Measurements from ENCODE around the gene TREML2.
"Not testable (repeated sequence)": the region's sequence is repeated elsewhere in the genome, so short reads cannot be mapped to it uniquely, and the experiment has no call there.

TREML2 gene

DNA sequence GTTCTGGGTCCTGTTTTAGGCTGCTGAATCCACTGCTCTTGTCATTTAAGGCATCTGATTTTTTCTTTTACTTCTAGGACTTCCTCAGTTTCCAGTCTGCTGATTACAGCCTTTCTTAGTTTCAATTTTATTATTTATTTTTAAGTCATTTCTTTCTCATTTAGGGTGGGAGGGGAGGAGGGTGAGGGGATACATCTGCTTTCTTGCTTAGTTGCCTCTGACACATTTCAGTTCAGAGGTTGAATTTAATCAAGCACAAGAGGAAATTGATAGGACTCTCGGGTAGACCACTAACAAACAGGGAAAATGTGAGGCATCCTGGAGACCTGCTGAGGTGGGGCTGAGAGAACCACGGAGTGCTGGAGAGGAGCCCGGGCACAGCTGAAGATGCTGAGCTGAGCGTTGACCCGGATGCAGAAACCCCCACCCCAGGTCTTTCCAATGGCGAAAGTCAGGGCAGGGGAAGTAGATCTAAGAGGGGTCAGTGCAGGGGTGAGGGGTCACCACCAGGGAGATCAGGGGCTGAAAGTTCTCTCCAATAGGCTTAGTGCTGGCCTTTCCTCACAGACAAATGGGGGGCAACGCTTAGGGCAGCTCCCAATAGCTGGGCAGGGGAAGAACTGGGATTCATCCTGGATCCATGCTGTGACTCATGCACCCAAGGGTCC lies 7.6 kb upstream of the TREML2 start:
- DNase-seq (ENCODE audit: low read depth in 3 of 3) = no peak

DNA sequence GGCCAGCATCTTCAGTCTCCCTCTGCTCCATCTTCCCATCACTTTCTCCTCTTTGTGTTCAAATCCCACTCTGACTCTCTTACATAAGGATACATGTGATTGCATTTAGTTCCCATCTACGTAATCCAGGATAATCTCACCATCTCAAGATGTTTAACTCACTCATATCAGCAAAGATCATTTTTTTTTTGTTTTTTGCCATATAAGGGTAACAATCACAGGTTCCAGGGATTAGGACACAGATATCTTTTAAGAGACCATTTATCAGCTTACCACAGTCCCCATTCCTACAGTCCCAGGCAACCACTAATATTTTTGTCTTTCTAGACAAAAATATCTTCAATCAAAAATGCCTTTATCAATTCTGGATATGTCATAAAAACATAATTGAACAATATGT lies 3.2 kb upstream of the TREML2 start:
- DNase-seq (ENCODE audit: low read depth in 3 of 3) = no peak

DNA sequence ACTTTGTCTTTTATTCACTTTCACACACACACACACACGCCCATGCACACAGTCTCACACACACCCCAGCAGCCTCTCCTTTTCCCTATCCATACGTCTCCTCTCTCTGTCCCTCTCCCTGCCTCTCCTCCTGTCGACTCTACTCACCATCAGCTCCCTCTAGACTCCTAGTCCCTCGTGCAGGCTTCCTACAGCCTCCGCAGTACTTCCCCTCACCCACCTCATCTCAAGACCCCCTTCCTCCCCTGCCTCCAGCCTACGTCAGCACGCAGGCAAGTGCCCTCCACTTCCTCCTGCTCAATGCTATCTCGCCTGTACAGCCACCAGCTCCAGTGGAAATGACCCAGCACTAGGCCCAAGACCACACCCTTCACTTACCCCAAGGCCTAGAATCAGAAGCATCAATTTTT lies 820 bp upstream of the TREML2 start:
- DNase-seq (ENCODE audit: low read depth in 3 of 3) = no peak

DNA sequence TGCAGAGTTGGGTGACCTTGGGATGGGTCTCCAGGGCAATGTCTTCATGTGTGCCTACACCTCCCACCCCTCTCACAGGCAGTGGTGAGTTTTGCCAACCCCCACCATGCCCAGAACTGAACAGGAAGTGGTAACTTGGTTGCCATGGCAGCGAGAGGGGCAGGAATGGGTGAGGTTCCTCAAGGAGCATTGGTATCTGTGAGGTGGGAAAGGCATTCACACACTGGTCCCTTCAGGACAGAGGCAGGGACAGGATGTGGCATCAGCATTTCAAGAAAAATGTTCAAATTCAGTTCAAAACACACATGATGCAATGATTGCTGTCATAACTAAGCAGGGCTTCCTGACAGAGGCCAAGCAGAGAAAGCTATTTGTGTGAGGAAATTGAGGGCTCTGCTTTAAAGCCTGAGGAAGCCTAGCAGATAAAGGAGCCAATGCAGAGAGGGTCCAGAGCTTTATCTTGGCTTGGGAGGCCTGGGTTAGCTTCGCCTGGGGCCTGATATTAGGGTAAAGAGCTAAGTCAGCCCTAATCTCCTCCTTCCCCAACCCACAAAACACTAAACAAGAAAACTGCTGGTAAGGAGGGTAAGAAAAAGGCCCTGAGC lies 551 bp downstream of the TREML2 start:
- peak in 1 of 3 donors; percentile 46 for DNase-seq (ENCODE audit: low read depth in 3 of 3)

DNA sequence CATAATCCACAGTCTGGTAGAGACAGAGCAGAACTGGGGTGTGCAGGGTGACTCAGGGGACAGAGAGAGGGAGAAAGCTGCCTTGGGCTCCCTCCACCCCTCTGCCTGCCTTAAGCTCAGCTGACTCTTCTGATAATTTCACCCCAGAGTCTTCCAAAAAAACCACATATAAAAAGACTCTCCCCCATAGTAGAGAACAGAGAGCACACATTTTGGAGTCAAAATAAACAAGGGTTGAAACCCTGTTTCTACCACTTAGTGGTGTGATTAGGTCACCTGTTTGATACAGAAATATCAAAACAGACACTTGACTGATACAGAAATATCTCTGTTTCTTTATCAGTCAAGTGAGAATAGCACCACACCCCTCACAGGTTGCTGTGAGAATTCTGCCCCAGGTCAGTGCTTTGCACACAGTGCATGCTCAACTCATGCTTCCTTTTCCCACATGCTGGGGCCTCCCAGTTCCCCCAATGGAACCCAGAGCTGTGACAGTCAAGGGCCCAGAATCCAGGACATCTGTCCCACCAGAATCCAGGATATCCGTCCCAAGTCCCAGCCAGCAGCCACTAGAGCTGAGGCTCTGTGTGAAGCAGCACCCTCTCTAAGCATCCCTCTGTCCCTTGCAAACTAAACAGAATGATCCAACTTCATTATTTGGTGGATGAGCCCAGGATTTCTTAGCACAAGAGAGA lies 1.2 kb downstream of the TREML2 start:
- peak in 1 of 3 donors; percentile 20 for DNase-seq (ENCODE audit: low read depth in 3 of 3)

DNA sequence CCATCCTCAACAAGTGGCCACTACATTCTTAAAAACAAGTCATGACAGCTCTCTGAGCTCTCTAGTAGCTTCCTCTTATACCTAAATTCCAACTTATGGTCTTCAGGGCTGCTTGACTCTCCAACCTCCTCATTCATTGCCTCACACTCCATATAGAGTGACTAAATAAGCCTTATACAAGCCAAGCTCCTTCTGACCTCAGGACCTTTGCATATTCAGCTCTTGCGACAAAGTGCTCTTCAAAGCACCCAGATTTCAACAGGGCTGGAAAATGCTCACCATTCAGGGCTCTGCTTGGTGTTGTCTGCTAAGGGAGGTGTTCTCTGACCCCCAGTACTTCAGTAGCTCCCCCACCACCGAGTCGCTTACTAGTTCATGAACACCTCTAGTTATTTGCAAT lies 3.7 kb downstream of the TREML2 start:
- DNase-seq (ENCODE audit: low read depth in 3 of 3) = no peak

DNA sequence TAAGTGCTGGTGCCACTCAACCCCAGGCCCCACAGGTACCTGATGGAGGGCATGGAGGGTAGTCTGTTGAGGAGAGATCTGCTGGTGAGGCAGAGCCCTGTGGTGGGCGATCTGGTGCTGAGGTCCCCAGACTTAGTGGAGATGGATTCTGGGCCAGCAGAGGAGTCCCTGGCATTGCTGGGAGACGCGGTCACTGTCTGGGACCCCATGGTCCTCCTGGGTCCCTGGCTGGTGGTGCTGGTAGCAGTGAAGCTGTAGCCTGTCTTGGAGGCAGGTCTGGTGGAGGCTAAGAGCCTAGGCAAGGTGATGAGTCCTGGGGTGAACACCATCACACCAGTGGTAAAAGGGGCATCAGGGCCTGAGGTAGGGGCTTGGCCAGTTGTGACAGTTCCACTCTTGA lies 6.6 kb downstream of the TREML2 start:
- no peak for DNase-seq (ENCODE audit: low read depth in 3 of 3)

DNA sequence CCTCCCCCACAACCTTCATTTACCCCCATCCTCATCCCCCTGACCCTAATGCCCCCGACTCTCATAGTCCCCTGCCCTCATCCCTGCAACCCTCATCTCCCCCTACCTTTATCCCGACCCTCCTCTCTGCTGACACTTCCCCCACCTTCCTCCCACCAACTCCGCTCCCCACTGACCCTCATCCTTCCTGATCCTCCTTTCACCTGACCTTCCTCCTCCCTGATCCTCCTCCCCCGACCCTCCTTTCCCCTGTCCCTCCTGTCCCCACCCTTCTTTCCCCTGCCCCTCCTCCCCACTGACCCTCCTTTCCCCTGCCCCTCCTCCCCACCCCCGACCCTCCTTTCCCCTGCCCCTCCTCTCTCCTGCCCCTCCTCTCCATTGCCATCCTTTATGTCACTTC lies 7.1 kb downstream of the TREML2 start:
- DNase-seq (ENCODE audit: low read depth in 3 of 3) = no peak

DNA sequence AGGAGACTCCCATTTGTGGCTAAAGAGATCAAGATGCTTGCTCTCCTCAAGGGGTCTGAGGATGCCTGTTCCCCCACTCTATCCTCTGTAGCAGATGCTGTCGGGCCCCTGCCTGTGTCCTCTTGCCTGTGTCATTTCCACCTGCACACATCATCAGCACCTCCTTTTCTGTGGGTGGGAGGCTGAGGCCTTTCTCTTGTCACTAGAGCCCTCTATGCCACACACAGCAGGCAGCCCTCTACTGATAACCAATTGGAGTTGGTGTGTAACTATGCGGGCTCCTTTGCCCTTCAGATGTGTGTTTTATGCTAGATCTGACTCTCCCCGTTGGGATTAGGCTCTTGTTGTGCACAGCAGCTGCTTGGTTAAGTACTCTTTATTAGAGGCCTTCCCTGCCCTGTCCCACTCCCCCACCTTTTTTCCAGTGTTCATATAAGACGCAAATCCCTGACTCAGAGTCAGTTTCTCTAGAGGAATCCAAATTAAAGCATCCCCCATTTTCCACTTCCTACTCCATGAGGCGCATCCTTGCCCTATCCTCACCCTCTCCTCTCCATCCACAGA lies 7.7 kb downstream of the TREML2 start:
- no peak for DNase-seq (ENCODE audit: low read depth in 3 of 3)

DNA sequence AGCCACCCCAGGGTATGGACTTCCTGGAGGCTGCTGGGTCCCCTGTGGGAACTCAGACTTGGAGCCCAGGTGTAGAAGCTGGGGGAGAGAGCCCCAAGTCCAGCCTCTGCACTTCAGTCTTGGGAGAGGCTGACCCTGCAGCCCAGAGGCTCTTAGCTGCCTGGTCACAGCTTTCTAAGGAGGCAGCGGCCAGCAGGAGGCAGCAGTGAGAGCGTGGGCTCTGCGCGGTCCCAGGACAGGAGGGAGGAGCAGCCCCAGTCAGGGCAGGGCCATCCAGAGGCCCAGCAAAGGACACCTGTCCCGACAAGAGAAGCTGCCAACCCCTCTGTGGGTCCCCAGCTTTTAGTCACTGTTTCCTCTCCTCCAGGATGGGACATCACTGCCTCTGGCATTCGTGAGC lies 9.4 kb downstream of the TREML2 start:
- peak in 1 of 3 donors; percentile 35 for DNase-seq (ENCODE audit: low read depth in 3 of 3)

DNA sequence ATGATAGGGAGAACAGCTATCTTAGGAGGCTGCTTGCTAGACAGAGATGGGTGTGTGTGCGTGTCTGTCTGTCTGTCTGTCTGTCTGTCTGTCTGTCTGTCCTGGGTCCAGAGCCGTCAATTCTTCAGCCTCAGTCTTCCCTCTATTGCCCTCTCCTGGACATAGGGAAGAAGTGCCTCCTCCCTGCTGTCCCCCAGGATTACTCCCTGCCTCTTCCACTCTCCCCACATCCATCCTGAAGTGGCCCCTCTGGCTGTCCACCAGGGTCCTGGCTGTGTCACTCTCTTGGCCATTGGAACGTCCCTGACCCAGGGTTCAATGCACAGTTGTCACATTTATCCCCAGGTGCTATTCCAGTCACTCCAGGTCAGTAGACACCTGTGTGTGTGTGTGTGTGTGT lies 10.2 kb downstream of the TREML2 start:
- no peak for DNase-seq (ENCODE audit: low read depth in 3 of 3)

DNA sequence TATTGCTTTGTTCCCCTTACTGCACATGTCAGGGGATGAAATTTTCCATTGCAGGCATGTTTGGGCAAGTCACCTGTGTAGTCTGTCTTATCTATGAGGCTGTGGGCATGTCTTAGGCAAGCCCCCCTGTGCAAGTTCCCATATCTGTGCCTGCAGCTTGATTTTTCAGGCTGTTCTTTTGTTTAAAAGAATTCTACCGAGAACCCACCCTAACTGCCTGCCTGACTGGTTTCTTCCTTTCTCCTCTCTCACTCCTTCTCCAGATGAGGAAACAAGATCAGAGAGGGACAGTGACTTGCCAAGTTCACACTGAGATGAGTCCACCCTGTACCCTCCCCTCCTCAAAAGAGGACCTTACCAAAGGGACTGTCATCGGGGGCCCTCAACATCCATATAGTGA lies 11.0 kb downstream of the TREML2 start:
- no peak for DNase-seq (ENCODE audit: low read depth in 3 of 3)

DNA sequence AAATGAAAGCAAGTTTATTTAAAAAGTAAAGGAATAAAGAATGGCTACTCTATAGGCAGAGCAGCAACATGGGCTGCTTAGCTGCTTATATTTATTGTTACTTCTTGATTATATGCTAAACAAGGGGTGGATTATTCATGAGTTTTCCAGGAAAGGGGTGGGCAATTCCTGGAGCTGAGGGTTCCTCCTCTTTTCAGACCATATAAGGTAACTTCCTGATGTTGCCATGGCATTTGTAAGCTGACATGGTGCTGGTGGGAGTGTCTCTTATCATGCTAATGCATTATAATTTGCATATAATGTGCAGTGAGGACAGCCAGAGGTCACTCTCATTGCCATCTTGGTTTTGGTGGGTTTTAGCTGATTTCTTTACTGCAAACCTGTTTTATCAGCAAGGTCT lies 11.9 kb downstream of the TREML2 start:
- not testable (repeated sequence) for DNase-seq (ENCODE audit: low read depth in 3 of 3)

DNA sequence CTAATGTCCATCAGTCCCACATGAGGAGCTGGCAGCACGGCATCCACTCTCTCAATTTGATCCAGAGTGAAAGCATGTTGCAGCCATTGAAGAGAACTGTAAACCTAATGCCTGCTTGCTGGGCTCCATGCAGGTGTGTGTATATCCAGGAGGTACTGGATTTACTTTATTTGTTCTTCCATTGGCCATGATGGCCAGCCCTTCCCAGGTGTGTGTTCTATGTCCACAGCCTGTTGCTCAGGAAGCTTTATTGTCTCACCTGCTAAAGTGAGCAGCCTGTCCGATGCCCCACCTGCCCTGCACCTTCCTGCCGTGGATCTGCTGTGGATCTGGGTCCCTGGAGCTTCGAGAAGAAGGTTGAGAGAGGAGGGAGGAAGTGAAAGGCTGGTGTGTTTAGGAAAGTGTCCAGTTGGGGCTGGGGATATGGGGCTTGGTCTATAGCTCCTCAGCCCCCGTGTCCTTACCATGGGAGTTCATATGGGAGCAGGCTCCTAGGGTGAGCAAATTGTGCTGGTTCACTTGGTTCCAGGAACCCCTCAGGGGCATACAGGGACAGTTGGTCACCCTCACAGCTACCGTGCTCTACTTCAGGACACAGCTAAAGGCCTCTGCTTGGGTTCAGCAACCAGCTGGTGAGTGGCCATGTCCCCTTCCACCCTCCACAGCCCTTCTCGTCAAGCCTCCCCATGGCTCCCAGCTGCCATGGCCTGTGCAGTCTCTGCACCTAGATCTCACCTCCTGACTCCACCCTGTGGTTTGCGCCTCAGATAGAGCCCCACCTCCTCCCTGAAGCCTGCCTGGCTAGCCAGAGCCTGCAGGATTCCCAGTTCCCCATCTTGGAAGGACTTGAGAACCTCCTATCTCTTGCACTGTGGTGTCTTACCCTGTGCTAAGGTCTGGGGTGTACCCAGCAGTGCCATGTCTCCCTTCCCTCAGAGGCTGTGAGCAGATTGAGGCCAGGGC lies 12.7 kb downstream of the TREML2 start:
- no peak for DNase-seq (ENCODE audit: low read depth in 3 of 3)

DNA sequence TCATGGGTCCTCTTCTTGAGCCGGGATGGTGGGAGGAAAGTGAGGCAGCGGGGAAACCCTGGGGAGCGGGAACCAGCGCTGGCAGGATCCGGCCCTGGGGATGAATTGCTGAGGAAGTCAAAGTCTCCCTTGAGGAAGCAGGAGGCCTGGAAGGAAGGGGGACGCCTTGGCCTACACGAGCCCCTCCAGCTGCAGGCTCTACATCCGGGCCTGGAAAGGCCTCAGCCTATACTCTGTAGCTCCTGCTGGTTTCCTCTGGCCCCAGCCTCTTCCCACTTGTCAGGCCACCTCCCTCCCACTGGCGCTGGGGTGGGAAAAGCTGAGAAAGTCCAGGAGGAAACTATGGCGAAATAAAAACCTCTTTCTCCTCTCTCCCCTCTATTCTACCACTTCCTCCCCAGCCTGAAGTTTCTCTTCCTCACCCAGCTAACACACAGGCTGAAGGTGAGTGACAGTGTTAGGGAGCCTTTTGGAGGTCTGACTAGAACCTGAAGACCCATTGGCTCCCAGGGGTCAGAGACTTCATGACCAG lies 14.9 kb downstream of the TREML2 start:
- DNase-seq (ENCODE audit: low read depth in 3 of 3) = no peak

DNA sequence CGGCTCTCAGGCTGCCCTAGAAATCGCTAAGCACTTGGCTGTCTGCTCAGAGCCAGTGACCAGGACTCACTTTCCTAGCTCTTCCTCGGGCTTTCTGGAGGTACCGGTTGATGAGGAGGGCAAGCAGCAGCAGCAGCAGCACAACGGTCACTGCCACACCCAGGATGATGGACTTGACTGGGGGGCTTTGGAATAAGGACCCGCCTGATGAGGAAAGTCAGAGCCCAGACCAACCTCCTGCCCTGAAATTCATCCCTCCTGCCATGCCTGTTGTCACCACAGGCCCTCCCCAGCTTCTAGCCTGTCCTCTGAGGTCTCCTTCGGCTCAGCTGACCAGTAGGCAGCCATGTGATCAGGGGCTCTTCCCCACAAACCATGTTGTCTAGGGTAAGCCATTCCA lies 16.2 kb downstream of the TREML2 start:
- no peak for DNase-seq (ENCODE audit: low read depth in 3 of 3)

DNA sequence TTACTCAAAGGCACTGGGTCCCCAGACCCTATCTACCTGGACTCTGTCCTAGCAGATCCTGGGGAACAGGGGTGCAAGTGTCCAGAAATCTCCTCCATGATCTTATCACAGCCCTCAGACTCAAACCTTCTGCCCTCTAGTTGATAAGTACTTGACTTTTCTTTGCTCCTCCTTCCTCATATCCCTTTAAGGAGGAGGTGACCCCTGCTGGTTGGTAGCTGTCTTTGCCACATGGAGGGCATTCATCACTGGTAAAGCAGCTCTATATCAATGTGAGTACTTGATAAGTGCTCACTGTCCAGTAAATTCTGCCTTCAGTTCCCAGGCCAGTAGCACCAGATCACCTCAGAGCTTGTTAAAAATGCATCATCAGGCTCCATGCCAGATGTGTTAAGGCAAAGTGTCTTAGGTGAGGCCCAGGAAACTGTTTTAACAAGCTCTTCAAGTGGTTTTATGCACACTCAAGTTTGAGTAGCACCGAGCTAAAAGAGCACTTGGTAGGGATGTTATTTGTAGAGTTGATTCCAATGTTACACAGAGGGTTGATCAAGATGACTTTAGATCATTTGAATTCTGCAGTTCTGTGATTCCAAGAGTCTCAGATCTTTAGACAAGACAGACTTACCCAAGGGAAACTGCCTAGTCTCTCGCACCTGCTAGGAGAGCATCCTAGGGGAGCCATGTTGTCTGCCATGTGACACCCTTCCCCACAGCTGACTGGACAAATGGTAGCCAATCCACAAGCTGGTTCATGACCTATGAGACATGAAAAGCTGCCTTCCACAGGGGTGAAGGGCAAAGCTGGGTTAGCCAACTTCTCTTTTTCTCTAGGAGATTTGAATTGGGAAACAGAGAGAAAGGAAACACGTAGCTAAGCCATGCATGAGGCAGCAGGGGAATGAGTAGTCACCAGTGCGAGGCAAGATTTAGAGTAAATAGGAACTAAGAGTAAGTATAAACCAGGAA lies 18.6 kb downstream of the TREML2 start:
- peak in 1 of 3 donors; percentile 22 for DNase-seq (ENCODE audit: low read depth in 3 of 3)

DNA sequence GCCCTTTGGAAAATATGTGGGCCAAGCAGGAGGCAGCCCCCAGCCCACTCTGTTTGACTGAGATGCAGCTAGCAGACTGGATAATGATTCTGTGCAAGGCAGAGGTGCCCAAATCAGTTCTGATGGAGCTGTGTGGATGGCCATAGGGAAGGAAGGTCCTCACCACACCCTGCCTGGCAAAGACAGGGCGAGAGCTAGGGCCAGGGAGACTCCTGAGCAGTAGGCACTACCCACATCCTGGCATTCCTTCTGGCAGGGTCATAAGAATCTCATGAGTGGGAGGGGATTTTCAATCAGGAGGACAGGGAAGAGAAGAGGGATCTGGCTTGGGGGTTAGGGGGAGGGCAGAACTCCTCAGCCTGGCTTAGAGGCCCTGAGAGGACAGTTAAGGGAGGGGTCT lies 19.4 kb downstream of the TREML2 start:
- DNase-seq (ENCODE audit: low read depth in 3 of 3) = no peak

DNA sequence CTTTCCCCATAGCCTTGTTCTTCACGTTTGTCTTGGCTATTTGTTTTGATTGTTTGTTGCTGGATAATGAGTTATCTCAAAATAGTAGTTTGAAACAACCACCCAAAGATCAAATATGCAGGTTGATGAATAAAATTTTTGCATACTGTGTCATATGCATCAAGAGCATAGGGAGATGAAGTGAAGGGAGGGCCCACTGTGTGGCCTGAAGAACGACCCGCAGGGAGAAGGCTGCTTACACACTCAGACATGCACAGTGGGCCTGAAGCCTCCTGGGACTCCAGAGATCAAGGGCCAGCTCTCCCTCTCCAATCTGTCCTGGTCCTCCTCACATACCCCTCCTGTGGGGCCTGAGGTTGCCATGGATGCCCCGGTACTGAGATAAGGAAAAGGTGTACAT lies 21.8 kb downstream of the TREML2 start:
- no peak for DNase-seq (ENCODE audit: low read depth in 3 of 3)

DNA sequence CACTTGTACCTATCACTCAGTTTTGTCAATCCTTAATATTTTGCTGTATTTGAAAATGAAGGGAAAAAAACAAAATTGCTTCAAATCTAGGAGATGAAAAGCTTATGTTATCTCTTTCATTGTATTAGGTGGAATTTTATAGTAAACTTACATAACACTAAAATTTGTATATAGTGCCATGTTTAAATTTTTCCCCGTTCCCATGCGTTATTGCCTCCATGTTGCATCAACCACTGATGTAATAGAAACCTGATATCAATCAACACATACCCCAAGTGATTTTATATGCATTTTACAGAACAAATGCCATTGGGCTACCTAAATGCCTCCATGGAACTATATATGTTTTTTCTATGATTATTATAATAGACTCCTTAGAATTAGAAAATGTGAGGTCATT lies 23.3 kb downstream of the TREML2 start:
- no peak for DNase-seq (ENCODE audit: low read depth in 3 of 3)
